ENCODE measurements around the gene DNAJC1. TPM values are rescaled to one million over a fixed set of nuclear protein-coding genes. Genes with fewer than 3 reads are reported as not detected.

DNAJC1 gene
- total and polyA plus RNA-seq, 4 donors = 21.2 to 48.1 (median 32.5) TPM

- no peaks in the 10 kb centered on the region for H3K36me3 ChIP-seq (ENCODE audit: control insufficient read depth in 4 of 4, insufficient read depth in 3 of 4, low read depth in 1 of 4, low read length in 3 of 4)
- H3K9me3 ChIP-seq (ENCODE audit: control insufficient read depth in 4 of 4, low read length in 3 of 4) = no peaks in the 10 kb centered on the region
- H3K27me3 ChIP-seq (ENCODE audit: control insufficient read depth in 4 of 4, insufficient read depth in 4 of 4, low read length in 3 of 4) = no peaks in the 10 kb centered on the region
- no peak overlapping the region for H3K4me3 ChIP-seq (ENCODE audit: low read depth in 1 of 3, low read length in 3 of 3)
- no peak overlapping the region for H3K27ac ChIP-seq (ENCODE audit: low read depth in 1 of 2, low read length in 2 of 2)
- no peak for DNase-seq (ENCODE audit: low spot score)
- TF ChIP-seq TAF1 (conservative IDR thresholded peaks at IDR 0.05) (no peak), HNF4G (IDR thresholded peaks at IDR 0.05) (no peak), JUND (IDR thresholded peaks at IDR 0.05) (no peak), RAD21 (IDR thresholded peaks at IDR 0.05) (no peak), YY1 (IDR thresholded peaks at IDR 0.05) (no peak)
- no peaks in the 10 kb centered on the region for H3K4me1 ChIP-seq (ENCODE audit: control insufficient read depth in 4 of 4, insufficient read depth in 4 of 4, low read length in 3 of 4)
- 89% methylated on average over 5 of the region's 5 CpGs for WGBS
- no peak overlapping the region for H3K9ac ChIP-seq (ENCODE audit: low read depth in 1 of 2, low read length in 2 of 2)
Measured at GRCh38 chr10:21764466-21765189, 238.9 kb downstream of the DNAJC1 start.

GRCh38 chr10:21760332-21760731, 243.2 kb downstream of the DNAJC1 start:
- Histone ChIP-seq H3K27ac (ENCODE audit: low read depth in 1 of 2, low read length in 2 of 2) (no peak overlapping the region), H3K9ac (ENCODE audit: low read depth in 1 of 2, low read length in 2 of 2) (no peak overlapping the region), H3K27me3 (ENCODE audit: control insufficient read depth in 4 of 4, insufficient read depth in 4 of 4, low read length in 3 of 4) (no peaks in the 10 kb centered on the region), H3K4me1 (ENCODE audit: control insufficient read depth in 4 of 4, insufficient read depth in 4 of 4, low read length in 3 of 4) (no peaks in the 10 kb centered on the region), H3K36me3 (ENCODE audit: control insufficient read depth in 4 of 4, insufficient read depth in 3 of 4, low read depth in 1 of 4, low read length in 3 of 4) (peaks cover 5 to 11% (median 7%) of the 10 kb centered on the region in 4 donors), H3K4me3 (ENCODE audit: low read depth in 1 of 3, low read length in 3 of 3) (no peak overlapping the region), H3K9me3 (ENCODE audit: control insufficient read depth in 4 of 4, low read length in 3 of 4) (no peaks in the 10 kb centered on the region)
- TF ChIP-seq TAF1 (conservative IDR thresholded peaks at IDR 0.05) (no peak), ATF3 (IDR thresholded peaks at IDR 0.05) (no peak), HNF4G (IDR thresholded peaks at IDR 0.05) (no peak), RAD21 (IDR thresholded peaks at IDR 0.05) (no peak), RXRA (IDR thresholded peaks at IDR 0.05) (no peak), CTCF (IDR thresholded peaks at IDR 0.05; ENCODE audit: low read depth, low read length, missing input control) (no peak), FOXA2 (IDR thresholded peaks at IDR 0.05) (no peak), JUND (IDR thresholded peaks at IDR 0.05) (no peak), HNF4A (conservative IDR thresholded peaks at IDR 0.05) (no peak)
- WGBS = 97% methylated on average over 2 of the region's 2 CpGs
- no peak for DNase-seq (ENCODE audit: low spot score)

- no peak overlapping the region for H3K27ac ChIP-seq (ENCODE audit: low read depth in 1 of 2, low read length in 2 of 2)
- no peak for DNase-seq (ENCODE audit: low spot score)
- H3K27me3 ChIP-seq (ENCODE audit: control insufficient read depth in 4 of 4, insufficient read depth in 4 of 4, low read length in 3 of 4) = no peaks in the 10 kb centered on the region
- WGBS = 97% methylated on average over 21 of the region's 21 CpGs
- H3K36me3 ChIP-seq (ENCODE audit: control insufficient read depth in 4 of 4, insufficient read depth in 3 of 4, low read depth in 1 of 4, low read length in 3 of 4) = peaks cover 5 to 11% (median 8%) of the 10 kb centered on the region in 4 donors
- no peak overlapping the region for H3K9ac ChIP-seq (ENCODE audit: low read depth in 1 of 2, low read length in 2 of 2)
- no peaks in the 10 kb centered on the region for H3K4me1 ChIP-seq (ENCODE audit: control insufficient read depth in 4 of 4, insufficient read depth in 4 of 4, low read length in 3 of 4)
- no peak for TF ChIP-seq ZBTB33 (IDR thresholded peaks at IDR 0.05)
- no peak for TF ChIP-seq ATF3 (IDR thresholded peaks at IDR 0.05)
- no peak for TF ChIP-seq FOXA1 (IDR thresholded peaks at IDR 0.05)
- TF ChIP-seq NR2F2 (IDR thresholded peaks at IDR 0.05) = no peak
- TF ChIP-seq FOXA2 (IDR thresholded peaks at IDR 0.05) = no peak
- TF ChIP-seq YY1 (IDR thresholded peaks at IDR 0.05) = no peak
- TF ChIP-seq HNF4A (conservative IDR thresholded peaks at IDR 0.05) = no peak
- no peak for TF ChIP-seq EGR1 (IDR thresholded peaks at IDR 0.05; ENCODE audit: low read depth in 2 of 2)
- no peak for TF ChIP-seq RXRA (IDR thresholded peaks at IDR 0.05)
- no peak for TF ChIP-seq TAF1 (conservative IDR thresholded peaks at IDR 0.05)
- TF ChIP-seq RAD21 (IDR thresholded peaks at IDR 0.05) = no peak
- no peak for TF ChIP-seq SP1 (IDR thresholded peaks at IDR 0.05)
- no peak for TF ChIP-seq GABPA (IDR thresholded peaks at IDR 0.05 in 1 of 2, conservative IDR thresholded peaks at IDR 0.05 in 1 of 2)
- no peak for TF ChIP-seq HNF4G (IDR thresholded peaks at IDR 0.05)
- H3K9me3 ChIP-seq (ENCODE audit: control insufficient read depth in 4 of 4, low read length in 3 of 4) = no peaks in the 10 kb centered on the region
- H3K4me3 ChIP-seq (ENCODE audit: low read depth in 1 of 3, low read length in 3 of 3) = no peak overlapping the region
Measured at GRCh38 chr10:21759232-21759631, 244.3 kb downstream of the DNAJC1 start.

All from liver (tissue), 9 donors.